HFF-Myc (cell line): ENCODE measurements around the gene MAP3K3.

ENCODE experiments used
- DNase-seq: peaks from one replicate; pipeline ENCODE4 v3.0.0-alpha.2; 2011; ENCODE audit warnings: low read depth; ENCODE audit errors: extremely low read depth
- H3K4me3 ChIP-seq: replicated peaks from 2 replicates; pipeline ENCODE4 v1.5.1; 2011; ENCODE audit warnings: low read depth, mild to moderate bottlenecking, control low read depth, low read length
- TF ChIP-seq, protein P1 (sequence below): IDR thresholded peaks from 2 replicates; pipeline ENCODE4 v1.5.1; 2012; ENCODE audit warnings: mild to moderate bottlenecking, low read depth, low read length, control low read depth; ENCODE audit errors: missing control alignments

The MAP3K3 gene

DNA sequence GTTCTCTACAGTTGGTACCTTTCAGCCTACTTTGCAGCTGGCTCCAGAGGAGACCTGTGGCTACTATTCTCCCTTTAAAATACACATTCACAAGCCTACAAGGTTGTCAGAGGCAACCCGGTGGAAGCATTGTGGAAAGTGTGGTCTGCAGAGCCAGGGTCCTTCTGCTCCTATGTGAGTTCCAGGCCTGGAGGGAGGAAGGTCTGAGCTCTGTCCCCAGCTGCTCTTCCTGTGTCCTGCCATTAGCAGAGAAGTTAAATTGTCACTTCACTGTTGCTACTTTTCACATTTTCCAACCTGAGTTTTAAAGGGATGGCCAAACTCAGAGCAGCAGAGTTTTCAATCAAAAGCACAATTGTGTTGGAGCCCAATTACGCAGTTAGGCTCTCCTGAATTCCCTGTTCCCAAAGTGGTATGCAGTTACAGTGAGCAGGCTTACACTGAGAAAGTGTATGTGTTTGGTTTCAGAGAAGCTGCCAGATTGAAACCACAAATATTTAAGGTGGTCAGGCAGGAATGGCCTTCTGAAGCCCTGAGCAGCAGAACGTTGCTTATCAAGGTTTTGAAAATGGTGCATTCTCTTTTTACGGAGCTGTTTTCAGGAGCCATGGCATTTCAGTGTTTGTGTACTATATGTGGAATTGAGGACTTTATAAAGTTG, 25.0 kb downstream of the MAP3K3 start:
- H3K4me3 ChIP-seq, result no peak overlapping the region
- TF ChIP-seq, protein P1, sequence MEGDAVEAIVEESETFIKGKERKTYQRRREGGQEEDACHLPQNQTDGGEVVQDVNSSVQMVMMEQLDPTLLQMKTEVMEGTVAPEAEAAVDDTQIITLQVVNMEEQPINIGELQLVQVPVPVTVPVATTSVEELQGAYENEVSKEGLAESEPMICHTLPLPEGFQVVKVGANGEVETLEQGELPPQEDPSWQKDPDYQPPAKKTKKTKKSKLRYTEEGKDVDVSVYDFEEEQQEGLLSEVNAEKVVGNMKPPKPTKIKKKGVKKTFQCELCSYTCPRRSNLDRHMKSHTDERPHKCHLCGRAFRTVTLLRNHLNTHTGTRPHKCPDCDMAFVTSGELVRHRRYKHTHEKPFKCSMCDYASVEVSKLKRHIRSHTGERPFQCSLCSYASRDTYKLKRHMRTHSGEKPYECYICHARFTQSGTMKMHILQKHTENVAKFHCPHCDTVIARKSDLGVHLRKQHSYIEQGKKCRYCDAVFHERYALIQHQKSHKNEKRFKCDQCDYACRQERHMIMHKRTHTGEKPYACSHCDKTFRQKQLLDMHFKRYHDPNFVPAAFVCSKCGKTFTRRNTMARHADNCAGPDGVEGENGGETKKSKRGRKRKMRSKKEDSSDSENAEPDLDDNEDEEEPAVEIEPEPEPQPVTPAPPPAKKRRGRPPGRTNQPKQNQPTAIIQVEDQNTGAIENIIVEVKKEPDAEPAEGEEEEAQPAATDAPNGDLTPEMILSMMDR, result no peak
- no peak for DNase-seq

DNA sequence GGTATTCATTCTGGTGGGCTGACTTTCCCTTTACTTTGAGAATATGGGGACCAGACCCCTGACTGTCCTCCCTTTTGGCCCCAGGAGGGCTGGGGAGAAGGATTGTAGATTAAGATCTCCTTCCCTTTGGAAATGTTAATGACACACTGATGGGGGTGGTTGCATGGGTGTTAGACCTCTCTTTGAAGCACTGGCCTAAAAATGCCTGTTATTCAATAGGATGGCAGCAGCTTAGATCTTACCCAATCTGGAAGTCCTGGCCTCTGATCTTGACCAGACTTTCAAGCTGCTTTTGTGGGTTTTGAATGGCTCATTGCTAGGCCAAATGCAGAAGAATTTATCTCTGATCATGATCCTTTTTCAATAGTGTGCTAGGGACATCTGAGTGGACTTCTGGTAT, 25.7 kb downstream of the MAP3K3 start:
- H3K4me3 ChIP-seq, result no peak overlapping the region
- DNase-seq, result no peak
- TF ChIP-seq, protein P1, result no peak

- TF ChIP-seq, protein P1, result no peak
- no peak for DNase-seq
- H3K4me3 ChIP-seq, result no peak overlapping the region
These were observed 27.6 kb downstream of the MAP3K3 start for GRCh38 chr17:63649813-63650212.

DNA sequence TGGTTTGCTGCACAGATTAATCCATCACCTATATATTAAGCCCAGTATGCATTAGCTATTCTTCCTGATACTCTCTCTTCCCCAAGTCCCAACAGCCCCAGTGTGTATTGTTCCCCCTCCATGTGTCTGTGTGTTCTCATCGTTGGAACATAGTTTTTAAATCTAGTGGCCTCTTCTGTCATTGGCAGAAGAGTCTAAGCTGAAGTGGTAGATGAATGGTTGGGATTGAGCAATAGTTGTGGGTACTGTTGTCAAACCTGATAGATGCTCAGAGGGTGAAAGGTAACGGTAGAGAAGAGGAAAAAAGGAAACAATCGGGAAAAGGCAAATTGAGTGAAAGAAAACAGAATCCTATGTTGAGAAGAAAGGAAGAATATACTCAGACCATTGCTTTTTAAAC, 29.9 kb downstream of the MAP3K3 start:
- TF ChIP-seq, protein P1, result no peak

DNA sequence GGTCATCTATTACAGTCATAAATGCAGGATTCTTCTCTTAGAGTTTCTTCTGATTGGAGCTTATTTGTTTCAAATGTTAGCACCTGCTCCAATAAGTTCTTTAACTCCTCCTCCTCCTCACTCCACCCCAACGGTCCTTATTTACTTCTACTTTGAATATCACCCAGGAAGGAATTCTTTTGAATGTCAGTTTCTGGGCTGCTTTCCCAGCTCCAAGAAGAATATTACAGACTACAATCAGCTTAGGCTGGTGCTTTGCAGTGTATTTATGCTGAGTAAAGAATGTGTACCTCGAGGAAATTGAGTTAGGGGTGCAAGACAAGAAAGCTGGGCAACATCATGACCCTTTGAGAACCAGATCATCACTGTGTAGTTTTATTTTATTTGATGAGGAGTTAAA, 30.8 kb downstream of the MAP3K3 start:
- no peak overlapping the region for H3K4me3 ChIP-seq
- TF ChIP-seq, protein P1, result no peak
- no peak for DNase-seq

More for the DNA sequence above, 29.9 kb downstream of the MAP3K3 start:
- H3K4me3 ChIP-seq, result no peak overlapping the region
- DNase-seq, result no peak

DNA sequence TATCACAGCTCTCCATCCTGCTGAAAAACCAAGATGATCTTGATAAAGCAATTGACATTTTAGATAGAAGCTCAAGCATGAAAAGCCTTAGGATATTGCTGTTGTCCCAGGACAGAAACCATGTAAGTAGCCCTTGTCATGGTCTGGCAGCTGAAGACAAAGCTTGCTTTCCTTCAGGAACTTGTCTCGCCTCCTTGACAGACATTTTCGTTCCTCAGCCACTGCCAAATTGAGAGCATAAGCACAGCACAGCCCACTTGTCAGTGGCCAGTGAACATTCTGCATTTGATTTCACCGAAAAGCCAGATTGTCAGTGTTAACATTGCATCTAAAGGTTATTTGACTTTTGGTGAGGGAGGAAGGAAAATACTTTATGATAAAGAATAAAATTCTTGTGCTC, 35.6 kb downstream of the MAP3K3 start:
- no peak for DNase-seq
- TF ChIP-seq, protein P1, result no peak
- no peak overlapping the region for H3K4me3 ChIP-seq

DNA sequence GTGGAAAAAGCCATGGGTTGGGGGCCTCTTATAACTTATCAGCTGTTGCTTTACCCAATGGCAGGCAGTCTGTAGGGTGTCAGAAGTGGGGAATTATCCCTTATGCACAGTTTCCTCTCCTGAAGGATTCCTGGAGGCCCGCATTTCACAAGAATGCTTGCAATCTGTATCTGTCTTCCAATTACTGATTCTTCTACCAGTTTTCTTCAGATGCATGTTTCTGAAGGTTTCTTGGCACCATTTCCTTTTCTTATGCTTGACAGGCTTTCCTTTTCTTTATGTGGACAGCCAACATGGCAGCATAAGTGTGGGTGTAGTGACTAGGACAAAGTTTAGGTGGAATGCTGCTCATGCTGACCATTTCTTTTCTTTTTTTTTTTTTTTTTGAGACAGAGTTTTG, 36.1 kb downstream of the MAP3K3 start:
- DNase-seq, result no peak
- no peak overlapping the region for H3K4me3 ChIP-seq
- TF ChIP-seq, protein P1, result no peak
